WTC11 (cell line): ENCODE data around the gene STXBP2. TPM values are rescaled to one million over a fixed set of nuclear protein-coding genes. Genes with fewer than 3 reads are reported as not detected.

ENCODE experiments used
- ATF6 ChIP-seq: sonication (generic); formaldehyde crosslinking; IDR thresholded peaks from 2 replicates; pipeline ENCODE4 v1.8.1; 2023; ENCODE audit warnings: mild to moderate bottlenecking, missing genetic modification reagents
- CREB1 ChIP-seq: sonication (generic); formaldehyde crosslinking; IDR thresholded peaks from 2 replicates; pipeline ENCODE4 v1.8.0; 2023; ENCODE audit warnings: mild to moderate bottlenecking, missing genetic modification reagents
- E2F1 ChIP-seq: sonication (generic); formaldehyde crosslinking; IDR thresholded peaks from 2 replicates; pipeline ENCODE4 v1.8.0; 2022; ENCODE audit warnings: mild to moderate bottlenecking, missing genetic modification reagents
- ELF4 ChIP-seq: sonication (generic); formaldehyde crosslinking; IDR thresholded peaks from 2 replicates; pipeline ENCODE4 v1.8.1; 2022; ENCODE audit warnings: low read depth, mild to moderate bottlenecking, moderate library complexity, missing genetic modification reagents
- EMX1 ChIP-seq: fragments of 250-450 bp; sonication (Bioruptor Pico); IDR thresholded peaks from 2 replicates; pipeline ENCODE4 v1.8.0; 2021; ENCODE audit warnings: mild to moderate bottlenecking
- ESRRA ChIP-seq: sonication (generic); formaldehyde crosslinking; IDR thresholded peaks from 2 replicates; pipeline ENCODE4 v1.8.1; 2022; ENCODE audit warnings: mild to moderate bottlenecking, missing genetic modification reagents, borderline replicate concordance
- MAX ChIP-seq: sonication (generic); formaldehyde crosslinking; IDR thresholded peaks from 2 replicates; pipeline ENCODE4 v1.8.0; 2022; ENCODE audit warnings: mild to moderate bottlenecking, missing genetic modification reagents
- MYBL2 ChIP-seq: sonication (generic); formaldehyde crosslinking; IDR thresholded peaks from 2 replicates; pipeline ENCODE4 v1.8.1; 2023; ENCODE audit warnings: mild to moderate bottlenecking, moderate library complexity, missing genetic modification reagents
- NFYB ChIP-seq: sonication (generic); formaldehyde crosslinking; conservative IDR thresholded peaks from 2 replicates; pipeline ENCODE4 v1.8.0; 2022; ENCODE audit warnings: low read depth, missing genetic modification reagents
- NR2C2 ChIP-seq: sonication (generic); formaldehyde crosslinking; IDR thresholded peaks from 2 replicates; pipeline ENCODE4 v1.8.0; 2022; ENCODE audit warnings: mild to moderate bottlenecking, missing genetic modification reagents
- PRRX2 ChIP-seq: fragments of 250-450 bp; sonication (Bioruptor Pico); IDR thresholded peaks from 2 replicates; pipeline ENCODE4 v1.8.0; 2021; ENCODE audit warnings: mild to moderate bottlenecking
- SMAD4 ChIP-seq: sonication (generic); formaldehyde crosslinking; IDR thresholded peaks from 2 replicates; pipeline ENCODE4 v1.8.0; 2022; ENCODE audit warnings: mild to moderate bottlenecking, missing genetic modification reagents
- TEAD4 ChIP-seq: sonication (generic); formaldehyde crosslinking; IDR thresholded peaks from 2 replicates; pipeline ENCODE4 v1.8.0; 2022; ENCODE audit warnings: mild to moderate bottlenecking, missing genetic modification reagents
- ZNF121 ChIP-seq: sonication (generic); formaldehyde crosslinking; IDR thresholded peaks from 2 replicates; pipeline ENCODE4 v1.8.0; 2023; ENCODE audit warnings: missing genetic modification reagents
- ZNF219 ChIP-seq: sonication (generic); formaldehyde crosslinking; IDR thresholded peaks from 2 replicates; pipeline ENCODE4 v1.8.0; 2023; ENCODE audit warnings: missing genetic modification reagents, mild to moderate bottlenecking, borderline replicate concordance
- ZNF512 ChIP-seq: sonication (generic); formaldehyde crosslinking; IDR thresholded peaks from 2 replicates; pipeline ENCODE4 v1.8.1; 2022; ENCODE audit warnings: missing genetic modification reagents, borderline replicate concordance
- ZNF671 ChIP-seq: fragments of 250-450 bp; sonication (Bioruptor Pico); IDR thresholded peaks from 2 replicates; pipeline ENCODE4 v1.8.0; 2021; ENCODE audit warnings: mild to moderate bottlenecking
- total RNA-seq: library from RNA; stranded (reverse); gene quantifications from 3 replicates; pipeline ENCODE4 v1.2.3, GENCODE V29; 2021
- TF ChIP-seq, protein P1 (sequence below): sonication (generic); formaldehyde crosslinking; IDR thresholded peaks from 2 replicates; pipeline ENCODE4 v1.8.1; 2022; ENCODE audit warnings: low read depth, mild to moderate bottlenecking, moderate library complexity, missing genetic modification reagents, borderline replicate concordance
- TF ChIP-seq, protein P2 (sequence below): sonication (generic); formaldehyde crosslinking; IDR thresholded peaks from 2 replicates; pipeline ENCODE4 v1.8.1; 2023; ENCODE audit warnings: mild to moderate bottlenecking, missing genetic modification reagents, moderate library complexity
- TF ChIP-seq, protein P3 (sequence below): sonication (generic); formaldehyde crosslinking; IDR thresholded peaks from 2 replicates; pipeline ENCODE4 v1.8.0; 2023; ENCODE audit warnings: mild to moderate bottlenecking, missing genetic modification reagents
- TF ChIP-seq, protein P4 (sequence below): fragments of 250-450 bp; sonication (Bioruptor Pico); IDR thresholded peaks from 2 replicates; pipeline ENCODE4 v1.9.0; 2021; ENCODE audit warnings: moderate library complexity, mild to moderate bottlenecking, inconsistent platforms, borderline replicate concordance
- TF ChIP-seq, protein P5 (sequence below): fragments of 250-450 bp; sonication (Bioruptor Pico); IDR thresholded peaks from 2 replicates; pipeline ENCODE4 v1.9.0; 2021; ENCODE audit warnings: mild to moderate bottlenecking
- TF ChIP-seq, protein P6 (sequence below): sonication (generic); formaldehyde crosslinking; IDR thresholded peaks from 2 replicates; pipeline ENCODE4 v1.8.1; 2022; ENCODE audit warnings: low read depth, missing genetic modification reagents, borderline replicate concordance

Gene STXBP2
- total RNA-seq, 1 experiment from 2014 or later: 68.9 TPM

DNA sequence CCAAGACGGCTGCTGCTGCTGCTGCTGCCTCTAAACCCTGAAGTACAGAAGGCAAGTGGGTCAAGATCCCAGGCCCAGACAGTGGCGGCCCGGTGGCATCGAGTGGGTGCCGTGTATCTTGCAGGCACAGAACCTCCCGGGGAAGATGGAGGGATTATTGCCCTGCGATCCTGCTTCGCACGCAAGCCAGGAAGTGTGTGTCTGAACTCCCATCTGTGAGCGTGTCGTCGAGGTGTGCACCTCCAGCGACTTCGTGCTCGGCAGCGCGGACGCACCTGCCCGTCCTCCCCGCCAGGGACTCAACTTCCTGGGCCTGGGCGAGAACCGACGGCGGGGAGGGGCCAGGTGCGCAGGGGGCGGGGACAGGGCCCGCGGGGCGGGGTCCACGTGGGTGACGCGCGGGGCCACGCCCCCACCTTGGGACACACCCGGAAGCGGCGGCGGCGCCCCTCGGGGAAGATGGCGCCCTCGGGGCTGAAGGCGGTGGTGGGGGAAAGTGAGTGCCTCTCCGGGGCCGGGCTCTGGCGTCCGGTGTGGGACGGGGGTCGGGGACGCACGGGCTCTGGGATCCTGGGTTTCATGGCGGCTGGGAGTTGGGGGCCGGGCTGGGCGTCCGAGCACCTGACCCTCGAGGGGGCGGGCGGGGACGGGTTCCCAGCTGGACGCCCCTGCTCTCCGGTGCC lies at the start of gene STXBP2 (continued):
- TF ChIP-seq EMX1 (CRISPR knock-in tag): no peak
- TF ChIP-seq MAX (CRISPR knock-in tag): peak; percentile 100
- peak; percentile 73; the same call in 1 of the 2 replicates for TF ChIP-seq ZNF121
- TF ChIP-seq ZNF219: peak; percentile 31; the same call in 1 of the 2 replicates
- 0 out of 2 replicates have a peak, but pooled peaks have one; percentile 49 for TF ChIP-seq ZNF512 (CRISPR knock-in tag)
- no peak for TF ChIP-seq PRRX2
- TF ChIP-seq, protein P1, sequence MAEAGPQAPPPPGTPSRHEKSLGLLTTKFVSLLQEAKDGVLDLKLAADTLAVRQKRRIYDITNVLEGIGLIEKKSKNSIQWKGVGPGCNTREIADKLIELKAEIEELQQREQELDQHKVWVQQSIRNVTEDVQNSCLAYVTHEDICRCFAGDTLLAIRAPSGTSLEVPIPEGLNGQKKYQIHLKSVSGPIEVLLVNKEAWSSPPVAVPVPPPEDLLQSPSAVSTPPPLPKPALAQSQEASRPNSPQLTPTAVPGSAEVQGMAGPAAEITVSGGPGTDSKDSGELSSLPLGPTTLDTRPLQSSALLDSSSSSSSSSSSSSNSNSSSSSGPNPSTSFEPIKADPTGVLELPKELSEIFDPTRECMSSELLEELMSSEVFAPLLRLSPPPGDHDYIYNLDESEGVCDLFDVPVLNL (CRISPR knock-in tag): peak; percentile 81
- no peak; the same call in 1 of the 2 replicates for TF ChIP-seq SMAD4
- TF ChIP-seq NFYB (CRISPR knock-in tag): peak; percentile 56
- no peak for TF ChIP-seq ATF6 (CRISPR knock-in tag)
- TF ChIP-seq MYBL2 (CRISPR knock-in tag): peak; percentile 96
- TF ChIP-seq NR2C2 (CRISPR knock-in tag): peak; percentile 80
- TF ChIP-seq, protein P2, sequence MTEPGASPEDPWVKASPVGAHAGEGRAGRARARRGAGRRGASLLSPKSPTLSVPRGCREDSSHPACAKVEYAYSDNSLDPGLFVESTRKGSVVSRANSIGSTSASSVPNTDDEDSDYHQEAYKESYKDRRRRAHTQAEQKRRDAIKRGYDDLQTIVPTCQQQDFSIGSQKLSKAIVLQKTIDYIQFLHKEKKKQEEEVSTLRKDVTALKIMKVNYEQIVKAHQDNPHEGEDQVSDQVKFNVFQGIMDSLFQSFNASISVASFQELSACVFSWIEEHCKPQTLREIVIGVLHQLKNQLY (CRISPR knock-in tag): no peak
- TF ChIP-seq, protein P3, sequence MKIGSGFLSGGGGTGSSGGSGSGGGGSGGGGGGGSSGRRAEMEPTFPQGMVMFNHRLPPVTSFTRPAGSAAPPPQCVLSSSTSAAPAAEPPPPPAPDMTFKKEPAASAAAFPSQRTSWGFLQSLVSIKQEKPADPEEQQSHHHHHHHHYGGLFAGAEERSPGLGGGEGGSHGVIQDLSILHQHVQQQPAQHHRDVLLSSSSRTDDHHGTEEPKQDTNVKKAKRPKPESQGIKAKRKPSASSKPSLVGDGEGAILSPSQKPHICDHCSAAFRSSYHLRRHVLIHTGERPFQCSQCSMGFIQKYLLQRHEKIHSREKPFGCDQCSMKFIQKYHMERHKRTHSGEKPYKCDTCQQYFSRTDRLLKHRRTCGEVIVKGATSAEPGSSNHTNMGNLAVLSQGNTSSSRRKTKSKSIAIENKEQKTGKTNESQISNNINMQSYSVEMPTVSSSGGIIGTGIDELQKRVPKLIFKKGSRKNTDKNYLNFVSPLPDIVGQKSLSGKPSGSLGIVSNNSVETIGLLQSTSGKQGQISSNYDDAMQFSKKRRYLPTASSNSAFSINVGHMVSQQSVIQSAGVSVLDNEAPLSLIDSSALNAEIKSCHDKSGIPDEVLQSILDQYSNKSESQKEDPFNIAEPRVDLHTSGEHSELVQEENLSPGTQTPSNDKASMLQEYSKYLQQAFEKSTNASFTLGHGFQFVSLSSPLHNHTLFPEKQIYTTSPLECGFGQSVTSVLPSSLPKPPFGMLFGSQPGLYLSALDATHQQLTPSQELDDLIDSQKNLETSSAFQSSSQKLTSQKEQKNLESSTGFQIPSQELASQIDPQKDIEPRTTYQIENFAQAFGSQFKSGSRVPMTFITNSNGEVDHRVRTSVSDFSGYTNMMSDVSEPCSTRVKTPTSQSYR (CRISPR knock-in tag): peak; percentile 97
- TF ChIP-seq, protein P4, sequence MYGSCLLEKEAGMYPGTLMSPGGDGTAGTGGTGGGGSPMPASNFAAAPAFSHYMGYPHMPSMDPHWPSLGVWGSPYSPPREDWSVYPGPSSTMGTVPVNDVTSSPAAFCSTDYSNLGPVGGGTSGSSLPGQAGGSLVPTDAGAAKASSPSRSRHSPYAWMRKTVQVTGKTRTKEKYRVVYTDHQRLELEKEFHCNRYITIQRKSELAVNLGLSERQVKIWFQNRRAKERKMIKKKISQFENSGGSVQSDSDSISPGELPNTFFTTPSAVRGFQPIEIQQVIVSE: no peak
- TF ChIP-seq ZNF671 (CRISPR knock-in tag): no peak
- peak; percentile 52; the same call in 1 of the 2 replicates for TF ChIP-seq TEAD4 (CRISPR knock-in tag)
- TF ChIP-seq E2F1: peak; percentile 97
- peak; percentile 96 for TF ChIP-seq CREB1 (CRISPR knock-in tag)
- peak; percentile 88; the same call in 1 of the 2 replicates for TF ChIP-seq ELF4 (CRISPR knock-in tag)
- TF ChIP-seq, protein P5, sequence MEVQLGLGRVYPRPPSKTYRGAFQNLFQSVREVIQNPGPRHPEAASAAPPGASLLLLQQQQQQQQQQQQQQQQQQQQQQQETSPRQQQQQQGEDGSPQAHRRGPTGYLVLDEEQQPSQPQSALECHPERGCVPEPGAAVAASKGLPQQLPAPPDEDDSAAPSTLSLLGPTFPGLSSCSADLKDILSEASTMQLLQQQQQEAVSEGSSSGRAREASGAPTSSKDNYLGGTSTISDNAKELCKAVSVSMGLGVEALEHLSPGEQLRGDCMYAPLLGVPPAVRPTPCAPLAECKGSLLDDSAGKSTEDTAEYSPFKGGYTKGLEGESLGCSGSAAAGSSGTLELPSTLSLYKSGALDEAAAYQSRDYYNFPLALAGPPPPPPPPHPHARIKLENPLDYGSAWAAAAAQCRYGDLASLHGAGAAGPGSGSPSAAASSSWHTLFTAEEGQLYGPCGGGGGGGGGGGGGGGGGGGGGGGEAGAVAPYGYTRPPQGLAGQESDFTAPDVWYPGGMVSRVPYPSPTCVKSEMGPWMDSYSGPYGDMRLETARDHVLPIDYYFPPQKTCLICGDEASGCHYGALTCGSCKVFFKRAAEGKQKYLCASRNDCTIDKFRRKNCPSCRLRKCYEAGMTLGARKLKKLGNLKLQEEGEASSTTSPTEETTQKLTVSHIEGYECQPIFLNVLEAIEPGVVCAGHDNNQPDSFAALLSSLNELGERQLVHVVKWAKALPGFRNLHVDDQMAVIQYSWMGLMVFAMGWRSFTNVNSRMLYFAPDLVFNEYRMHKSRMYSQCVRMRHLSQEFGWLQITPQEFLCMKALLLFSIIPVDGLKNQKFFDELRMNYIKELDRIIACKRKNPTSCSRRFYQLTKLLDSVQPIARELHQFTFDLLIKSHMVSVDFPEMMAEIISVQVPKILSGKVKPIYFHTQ (CRISPR knock-in tag): no peak
- peak; percentile 92; the same call in 1 of the 2 replicates for TF ChIP-seq ESRRA (CRISPR knock-in tag)
- TF ChIP-seq, protein P6, sequence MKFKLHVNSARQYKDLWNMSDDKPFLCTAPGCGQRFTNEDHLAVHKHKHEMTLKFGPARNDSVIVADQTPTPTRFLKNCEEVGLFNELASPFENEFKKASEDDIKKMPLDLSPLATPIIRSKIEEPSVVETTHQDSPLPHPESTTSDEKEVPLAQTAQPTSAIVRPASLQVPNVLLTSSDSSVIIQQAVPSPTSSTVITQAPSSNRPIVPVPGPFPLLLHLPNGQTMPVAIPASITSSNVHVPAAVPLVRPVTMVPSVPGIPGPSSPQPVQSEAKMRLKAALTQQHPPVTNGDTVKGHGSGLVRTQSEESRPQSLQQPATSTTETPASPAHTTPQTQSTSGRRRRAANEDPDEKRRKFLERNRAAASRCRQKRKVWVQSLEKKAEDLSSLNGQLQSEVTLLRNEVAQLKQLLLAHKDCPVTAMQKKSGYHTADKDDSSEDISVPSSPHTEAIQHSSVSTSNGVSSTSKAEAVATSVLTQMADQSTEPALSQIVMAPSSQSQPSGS (CRISPR knock-in tag): peak; percentile 91
